ENCODE data around the gene XPO1.
"Not testable (repeated sequence)": the region's sequence is repeated elsewhere in the genome, so short reads cannot be mapped to it uniquely, and the experiment has no call there.

Gene XPO1

DNA sequence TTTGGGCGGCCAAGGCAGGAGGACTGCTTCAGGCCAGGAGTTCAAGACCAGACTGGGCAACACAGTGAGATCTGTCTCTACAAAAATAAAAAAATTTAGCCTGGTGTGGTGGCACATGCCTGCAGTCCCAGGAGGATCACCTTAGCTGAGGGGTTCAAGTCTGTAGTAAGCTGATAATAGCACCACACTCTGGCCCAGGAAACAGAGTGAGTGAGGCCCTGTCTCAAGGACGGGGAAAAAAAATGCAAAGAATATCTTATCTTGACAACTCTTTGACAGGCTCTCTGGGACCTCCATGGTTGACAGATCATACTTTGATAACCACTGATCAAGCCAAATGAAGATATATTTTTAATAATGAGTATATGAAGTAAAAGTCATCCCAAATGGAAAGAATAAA lies 89.9 kb downstream of the XPO1 start:
- Histone ChIP-seq H3K9me3 (ENCODE audit: control insufficient read depth, insufficient read depth, low read depth, low read length) (no peaks in the 10 kb centered on the region), H3K27me3 (ENCODE audit: control insufficient read depth, insufficient read depth, low read length) (no peaks in the 10 kb centered on the region), H3K4me1 (ENCODE audit: control insufficient read depth, insufficient read depth, low read length) (no peaks in the 10 kb centered on the region), H3K4me3 (ENCODE audit: low read depth, low read length) (no peak overlapping the region), H3K36me3 (ENCODE audit: control insufficient read depth, insufficient read depth, low read length) (no peaks in the 10 kb centered on the region; the same call in 1 of the 2 replicates), H3K27ac (ENCODE audit: low read depth, low read length) (no peak overlapping the region), H3K9ac (ENCODE audit: low read length) (no peak overlapping the region)

DNA sequence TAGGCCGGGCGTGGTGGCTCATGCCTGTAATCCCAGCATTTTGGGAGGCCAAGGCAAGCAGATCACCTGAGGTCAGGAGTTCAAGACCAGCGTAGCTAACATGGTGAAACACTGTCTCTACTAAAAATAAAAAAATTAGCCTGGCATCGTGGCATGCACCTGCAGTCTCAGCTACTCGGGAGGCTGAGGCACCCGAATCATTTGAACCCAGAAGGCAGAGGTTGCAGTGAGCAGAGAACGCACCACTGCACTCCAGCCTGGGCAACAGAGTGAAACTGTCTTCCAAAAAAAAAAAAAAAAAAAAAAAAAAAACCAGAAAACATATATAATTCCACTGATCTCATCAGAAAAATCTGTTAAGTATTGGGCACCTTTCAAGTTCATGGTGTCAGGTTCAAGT lies 91.2 kb downstream of the XPO1 start:
- not testable (repeated sequence) for H3K4me3 ChIP-seq (ENCODE audit: low read depth, low read length); H3K27me3 ChIP-seq (ENCODE audit: control insufficient read depth, insufficient read depth, low read length); H3K4me1 ChIP-seq (ENCODE audit: control insufficient read depth, insufficient read depth, low read length); H3K27ac ChIP-seq (ENCODE audit: low read depth, low read length); H3K36me3 ChIP-seq (ENCODE audit: control insufficient read depth, insufficient read depth, low read length); H3K9ac ChIP-seq (ENCODE audit: low read length); H3K9me3 ChIP-seq (ENCODE audit: control insufficient read depth, insufficient read depth, low read depth, low read length)

DNA sequence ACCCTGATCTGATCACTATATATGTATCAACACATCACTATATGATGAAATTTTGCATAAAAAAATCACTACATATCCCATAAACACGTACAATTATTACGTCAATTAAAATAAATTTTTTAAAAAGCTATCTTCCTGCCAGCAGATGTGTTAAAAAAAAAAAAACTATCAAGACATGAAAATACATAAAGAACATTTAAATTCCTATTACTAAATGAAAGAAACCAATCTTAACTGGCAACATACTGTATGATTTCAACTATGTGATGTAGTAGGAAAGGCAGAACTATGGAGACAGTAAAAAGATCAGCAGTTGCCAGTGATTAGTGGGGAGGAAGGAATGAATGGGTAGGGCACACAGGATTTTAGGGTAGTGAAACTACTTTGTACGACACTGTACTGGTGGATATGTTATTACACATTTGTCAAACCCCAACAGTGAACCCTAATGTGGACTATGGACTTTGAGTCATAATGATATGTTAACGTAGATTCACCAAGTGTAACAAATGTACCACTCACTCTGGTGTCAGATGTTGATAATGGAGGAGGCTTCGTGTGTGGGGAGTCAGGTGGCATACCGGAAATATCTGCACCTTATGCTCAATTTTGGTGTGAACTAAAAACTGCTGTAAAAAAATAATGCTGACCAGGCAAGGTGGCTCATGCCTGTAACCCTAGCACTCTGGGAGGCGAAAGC lies 94.7 kb downstream of the XPO1 start:
- Histone ChIP-seq H3K9ac (ENCODE audit: low read length) (no peak overlapping the region), H3K36me3 (ENCODE audit: control insufficient read depth, insufficient read depth, low read length) (peaks cover 6% of the 10 kb centered on the region; the same call in 1 of the 2 replicates), H3K27ac (ENCODE audit: low read depth, low read length) (no peak overlapping the region), H3K4me1 (ENCODE audit: control insufficient read depth, insufficient read depth, low read length) (peaks cover 7% of the 10 kb centered on the region; the same call in 1 of the 2 replicates), H3K4me3 (ENCODE audit: low read depth, low read length) (no peak overlapping the region), H3K27me3 (ENCODE audit: control insufficient read depth, insufficient read depth, low read length) (no peaks in the 10 kb centered on the region), H3K9me3 (ENCODE audit: control insufficient read depth, insufficient read depth, low read depth, low read length) (no peaks in the 10 kb centered on the region)

DNA sequence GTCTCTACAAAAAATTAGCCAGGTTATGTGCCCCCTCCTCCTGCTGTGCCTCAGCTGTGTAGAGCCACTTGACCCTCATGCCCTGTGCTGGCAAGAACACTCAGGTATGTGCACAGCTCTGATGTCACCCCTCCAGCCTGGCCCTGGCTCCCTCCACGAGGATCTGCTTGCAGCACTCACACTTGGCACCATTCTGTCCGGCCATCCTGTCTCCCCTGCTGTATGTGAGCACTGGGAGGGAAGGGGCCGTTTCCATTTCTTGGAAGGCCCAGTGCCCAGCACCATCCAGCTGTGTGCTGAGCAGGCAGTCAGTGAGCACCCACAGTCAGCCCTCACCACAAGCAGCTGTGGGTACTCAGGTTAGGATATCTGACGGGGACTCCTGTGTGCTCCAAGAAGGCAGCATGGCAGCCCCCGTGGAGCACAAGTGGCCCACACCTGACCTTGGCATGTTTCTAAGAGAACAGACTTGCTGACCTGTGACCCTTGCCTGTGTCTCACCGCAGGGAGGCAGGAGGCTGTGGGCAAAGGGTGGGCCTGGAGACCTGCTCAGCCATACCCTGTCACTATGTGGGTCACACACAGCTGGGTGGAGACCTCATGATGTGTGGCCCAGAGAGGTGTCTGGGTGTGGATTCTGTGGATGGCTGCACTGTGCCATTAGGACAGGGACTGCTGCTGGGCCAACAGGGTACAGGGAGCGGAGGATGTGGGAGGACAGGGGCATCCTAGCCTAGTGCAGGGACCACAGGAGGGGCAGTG lies 98.7 kb downstream of the XPO1 start:
- Histone ChIP-seq H3K9ac (ENCODE audit: low read length) (no peak overlapping the region), H3K4me1 (ENCODE audit: control insufficient read depth, insufficient read depth, low read length) (peaks cover 7% of the 10 kb centered on the region; the same call in 1 of the 2 replicates), H3K27ac (ENCODE audit: low read depth, low read length) (no peak overlapping the region; the same call in 1 of the 2 replicates), H3K27me3 (ENCODE audit: control insufficient read depth, insufficient read depth, low read length) (no peaks in the 10 kb centered on the region), H3K36me3 (ENCODE audit: control insufficient read depth, insufficient read depth, low read length) (peaks cover 6% of the 10 kb centered on the region; the same call in 1 of the 2 replicates), H3K9me3 (ENCODE audit: control insufficient read depth, insufficient read depth, low read depth, low read length) (no peaks in the 10 kb centered on the region), H3K4me3 (ENCODE audit: low read depth, low read length) (no peak overlapping the region)

DNA sequence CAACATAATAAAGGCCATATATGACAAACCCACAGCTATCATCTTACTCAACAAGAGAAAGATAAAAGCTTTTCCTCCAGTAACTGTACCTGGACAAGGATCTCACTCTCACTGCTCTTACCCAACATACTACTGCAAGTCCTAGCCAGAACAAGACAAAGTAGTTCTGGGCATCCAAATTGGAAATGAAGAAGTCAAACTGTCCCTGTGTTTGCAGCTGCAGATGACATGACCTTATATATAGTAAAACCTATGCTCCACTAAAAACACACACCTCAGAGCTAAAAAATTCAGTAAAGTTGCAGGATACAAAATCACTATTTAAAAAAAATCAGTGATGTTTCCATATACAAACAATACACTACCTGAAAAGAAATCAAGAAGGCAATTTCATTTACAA lies 99.5 kb downstream of the XPO1 start:
- H3K36me3 ChIP-seq (ENCODE audit: control insufficient read depth, insufficient read depth, low read length), result peaks cover 6% of the 10 kb centered on the region; the same call in 1 of the 2 replicates
- no peaks in the 10 kb centered on the region for H3K27me3 ChIP-seq (ENCODE audit: control insufficient read depth, insufficient read depth, low read length)
- no peak overlapping the region for H3K4me3 ChIP-seq (ENCODE audit: low read depth, low read length)
- no peak overlapping the region for H3K9ac ChIP-seq (ENCODE audit: low read length)
- no peak overlapping the region; the same call in 1 of the 2 replicates for H3K27ac ChIP-seq (ENCODE audit: low read depth, low read length)
- H3K9me3 ChIP-seq (ENCODE audit: control insufficient read depth, insufficient read depth, low read depth, low read length), result no peaks in the 10 kb centered on the region
- peaks cover 14% of the 10 kb centered on the region for H3K4me1 ChIP-seq (ENCODE audit: control insufficient read depth, insufficient read depth, low read length)

DNA sequence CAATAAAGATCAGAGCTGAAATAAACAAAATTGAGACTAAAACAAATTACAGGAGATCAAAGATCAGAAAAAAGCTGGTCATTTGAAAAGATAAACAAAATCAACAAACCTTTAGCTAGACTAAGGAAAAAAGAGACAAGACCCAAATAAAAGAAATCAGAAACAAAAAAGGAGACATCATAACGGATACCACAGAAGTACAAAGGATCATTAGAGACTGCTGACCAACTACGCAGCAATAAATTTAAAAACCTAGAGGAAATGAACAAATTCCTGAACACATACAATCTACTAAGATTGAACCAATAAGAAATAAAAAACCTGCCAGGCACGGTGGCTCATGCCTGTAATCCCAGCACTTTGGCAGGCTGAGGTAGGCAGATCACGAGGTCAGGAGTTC lies 101.0 kb downstream of the XPO1 start:
- Histone ChIP-seq H3K27me3 (ENCODE audit: control insufficient read depth, insufficient read depth, low read length) (no peaks in the 10 kb centered on the region), H3K9ac (ENCODE audit: low read length) (no peak overlapping the region), H3K27ac (ENCODE audit: low read depth, low read length) (no peak overlapping the region), H3K4me1 (ENCODE audit: control insufficient read depth, insufficient read depth, low read length) (peaks cover 15% of the 10 kb centered on the region), H3K36me3 (ENCODE audit: control insufficient read depth, insufficient read depth, low read length) (peaks cover 6% of the 10 kb centered on the region; the same call in 1 of the 2 replicates), H3K9me3 (ENCODE audit: control insufficient read depth, insufficient read depth, low read depth, low read length) (no peaks in the 10 kb centered on the region), H3K4me3 (ENCODE audit: low read depth, low read length) (no peak overlapping the region)

DNA sequence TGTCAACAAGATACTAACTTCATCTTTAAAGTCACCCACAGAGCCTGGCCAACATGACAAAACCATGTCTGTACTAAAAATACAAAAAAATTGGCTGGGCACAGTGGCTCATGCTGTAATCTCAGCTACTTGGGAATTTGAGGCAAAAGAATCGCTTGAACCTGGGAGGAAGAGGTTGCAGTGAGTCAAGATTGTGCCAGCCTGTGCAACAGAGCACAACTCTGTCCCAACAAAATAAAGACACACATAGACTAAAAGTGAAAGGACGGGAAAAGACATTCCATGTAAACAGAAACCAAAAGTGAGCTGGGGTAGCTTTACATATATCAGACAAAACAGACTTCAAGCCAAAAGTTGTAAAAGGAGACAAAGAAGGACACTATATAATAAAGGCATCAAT lies 102.1 kb downstream of the XPO1 start:
- no peaks in the 10 kb centered on the region for H3K9me3 ChIP-seq (ENCODE audit: control insufficient read depth, insufficient read depth, low read depth, low read length)
- peaks cover 15% of the 10 kb centered on the region for H3K4me1 ChIP-seq (ENCODE audit: control insufficient read depth, insufficient read depth, low read length)
- no peaks in the 10 kb centered on the region for H3K27me3 ChIP-seq (ENCODE audit: control insufficient read depth, insufficient read depth, low read length)
- no peak overlapping the region for H3K4me3 ChIP-seq (ENCODE audit: low read depth, low read length)
- H3K27ac ChIP-seq (ENCODE audit: low read depth, low read length), result no peak overlapping the region
- no peak overlapping the region for H3K9ac ChIP-seq (ENCODE audit: low read length)
- peaks cover 6% of the 10 kb centered on the region; the same call in 1 of the 2 replicates for H3K36me3 ChIP-seq (ENCODE audit: control insufficient read depth, insufficient read depth, low read length)

DNA sequence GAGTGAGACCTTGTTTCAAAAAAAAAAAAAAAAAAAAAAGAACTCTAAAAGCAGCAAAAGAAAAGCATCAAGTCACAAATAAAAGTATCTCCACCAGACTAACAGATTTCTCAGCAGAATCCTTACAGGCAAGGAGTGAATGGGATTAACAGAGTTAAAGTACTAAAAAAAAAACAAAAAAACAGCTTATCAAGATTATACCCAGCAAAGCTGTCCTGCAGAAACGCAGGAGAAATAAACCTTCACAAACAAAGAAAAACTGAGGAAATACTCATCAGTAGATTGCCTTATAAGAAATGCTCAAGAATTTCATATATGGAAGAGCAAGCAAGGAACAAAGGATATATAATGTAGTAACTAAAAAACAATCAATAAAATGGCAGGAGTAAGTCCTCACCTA lies 102.9 kb downstream of the XPO1 start:
- Histone ChIP-seq H3K27ac (ENCODE audit: low read depth, low read length) (no peak overlapping the region), H3K4me1 (ENCODE audit: control insufficient read depth, insufficient read depth, low read length) (peaks cover 15% of the 10 kb centered on the region)

DNA sequence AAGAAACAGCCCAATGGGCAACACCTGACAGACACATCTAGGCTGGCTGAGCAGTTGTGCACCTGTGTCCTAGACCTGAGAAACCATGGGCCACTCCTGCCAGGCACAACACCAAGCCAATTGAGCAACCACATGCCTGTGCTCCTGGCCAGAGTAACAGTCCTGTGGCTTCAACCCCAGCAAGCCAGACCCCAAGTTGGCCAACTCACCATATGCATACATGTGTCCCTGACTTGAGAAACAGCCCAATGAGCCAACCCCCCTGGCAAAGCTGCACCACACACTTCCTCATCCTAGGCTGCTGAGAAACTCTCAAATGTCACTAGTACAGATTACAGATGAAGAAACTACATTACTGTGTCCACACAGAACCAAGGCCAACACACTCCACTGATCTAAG lies 103.8 kb downstream of the XPO1 start:
- H3K27ac ChIP-seq (ENCODE audit: low read depth, low read length), result no peak overlapping the region
- no peaks in the 10 kb centered on the region for H3K36me3 ChIP-seq (ENCODE audit: control insufficient read depth, insufficient read depth, low read length)
- no peaks in the 10 kb centered on the region for H3K9me3 ChIP-seq (ENCODE audit: control insufficient read depth, insufficient read depth, low read depth, low read length)
- peaks cover 8% of the 10 kb centered on the region for H3K4me1 ChIP-seq (ENCODE audit: control insufficient read depth, insufficient read depth, low read length)
- no peaks in the 10 kb centered on the region for H3K27me3 ChIP-seq (ENCODE audit: control insufficient read depth, insufficient read depth, low read length)
- H3K9ac ChIP-seq (ENCODE audit: low read length), result no peak overlapping the region
- H3K4me3 ChIP-seq (ENCODE audit: low read depth, low read length), result no peak overlapping the region

More for the DNA sequence above, 102.9 kb downstream of the XPO1 start:
- H3K9me3 ChIP-seq (ENCODE audit: control insufficient read depth, insufficient read depth, low read depth, low read length), result no peaks in the 10 kb centered on the region
- H3K36me3 ChIP-seq (ENCODE audit: control insufficient read depth, insufficient read depth, low read length), result peaks cover 6% of the 10 kb centered on the region; the same call in 1 of the 2 replicates
- no peaks in the 10 kb centered on the region for H3K27me3 ChIP-seq (ENCODE audit: control insufficient read depth, insufficient read depth, low read length)
- H3K9ac ChIP-seq (ENCODE audit: low read length), result no peak overlapping the region
- H3K4me3 ChIP-seq (ENCODE audit: low read depth, low read length), result no peak overlapping the region

DNA sequence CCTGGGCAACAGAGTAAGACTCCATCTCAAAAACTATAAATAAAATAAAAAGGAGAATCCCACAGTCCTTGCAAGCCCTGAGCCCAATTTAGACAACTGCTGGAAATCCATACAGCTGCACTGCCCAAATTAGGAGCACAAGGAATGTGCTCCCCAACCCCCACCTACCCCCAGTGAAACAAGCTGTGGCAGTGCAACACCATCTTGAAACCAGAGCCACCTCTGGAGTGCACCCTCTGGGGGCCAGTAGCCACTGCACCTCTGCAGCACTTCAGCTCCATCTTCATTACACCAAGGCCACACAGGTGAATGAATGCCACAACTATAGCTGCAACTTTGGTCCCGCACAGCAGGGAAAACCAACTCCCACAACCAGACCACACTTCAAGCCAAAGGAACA lies 104.5 kb downstream of the XPO1 start:
- Histone ChIP-seq H3K27me3 (ENCODE audit: control insufficient read depth, insufficient read depth, low read length) (no peaks in the 10 kb centered on the region), H3K27ac (ENCODE audit: low read depth, low read length) (no peak overlapping the region), H3K9ac (ENCODE audit: low read length) (no peak overlapping the region), H3K9me3 (ENCODE audit: control insufficient read depth, insufficient read depth, low read depth, low read length) (no peaks in the 10 kb centered on the region), H3K4me3 (ENCODE audit: low read depth, low read length) (no peak overlapping the region), H3K4me1 (ENCODE audit: control insufficient read depth, insufficient read depth, low read length) (peaks cover 8% of the 10 kb centered on the region), H3K36me3 (ENCODE audit: control insufficient read depth, insufficient read depth, low read length) (no peaks in the 10 kb centered on the region)

DNA sequence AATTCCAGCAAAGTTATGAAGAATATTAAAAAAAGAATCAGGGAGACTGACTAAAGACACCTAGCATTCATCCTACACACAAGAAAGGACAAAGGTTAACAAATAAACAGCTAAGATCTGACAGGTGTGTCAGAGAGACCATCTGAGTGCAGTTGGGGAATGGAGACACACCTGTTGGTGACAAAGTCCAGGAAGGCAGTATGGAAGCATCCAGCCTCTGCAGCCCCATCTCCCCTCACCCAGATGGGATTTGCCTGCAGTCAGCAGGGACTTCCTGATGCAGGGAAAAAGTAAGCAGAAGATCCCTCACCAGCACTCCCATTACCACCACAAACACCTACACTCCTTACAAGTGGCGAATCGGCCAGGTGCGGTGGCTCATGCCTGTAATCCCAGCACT lies 105.2 kb downstream of the XPO1 start:
- Histone ChIP-seq H3K27me3 (ENCODE audit: control insufficient read depth, insufficient read depth, low read length) (no peaks in the 10 kb centered on the region), H3K27ac (ENCODE audit: low read depth, low read length) (no peak overlapping the region), H3K9ac (ENCODE audit: low read length) (no peak overlapping the region), H3K4me3 (ENCODE audit: low read depth, low read length) (no peak overlapping the region), H3K4me1 (ENCODE audit: control insufficient read depth, insufficient read depth, low read length) (peaks cover 8% of the 10 kb centered on the region), H3K36me3 (ENCODE audit: control insufficient read depth, insufficient read depth, low read length) (no peaks in the 10 kb centered on the region), H3K9me3 (ENCODE audit: control insufficient read depth, insufficient read depth, low read depth, low read length) (no peaks in the 10 kb centered on the region)

All from HUES6 (cell line).